Mucosa of descending colon (tissue), 3 donors: ENCODE results near the gene DNAJB7. TPM values are rescaled to one million over a fixed set of nuclear protein-coding genes. Genes with fewer than 3 reads are reported as not detected.

ENCODE experiments used
- ATAC-seq: fragments of 200-7000 bp; cut with Tn5 transposase; one replicate; pipeline ENCODE4 v1.9.1; 2020; ENCODE audit warnings: mild to moderate bottlenecking, moderate library complexity
- DNase-seq, 3 donors: peaks; one replicate each; pipeline ENCODE4 v3.0.0-alpha.2; 2020
- H3K36me3 ChIP-seq: fragments of 200-600 bp; one replicate; pipeline ENCODE4 v1.8.0; 2021; ENCODE audit warnings: low read depth, mild to moderate bottlenecking
- H3K4me1 ChIP-seq: fragments of 200-600 bp; one replicate; pipeline ENCODE4 v1.8.0; 2021; ENCODE audit warnings: low read depth, mild to moderate bottlenecking
- H3K4me3 ChIP-seq: fragments of 200-600 bp; one replicate; pipeline ENCODE4 v1.8.0; 2021; ENCODE audit warnings: mild to moderate bottlenecking
- H3K9me3 ChIP-seq: fragments of 200-600 bp; one replicate; pipeline ENCODE4 v1.8.0; 2021; ENCODE audit warnings: mild to moderate bottlenecking
- intact Hi-C, 2 donors: fragments of 100-400 bp; cut with DNase I in 1 of 2; cut with micrococcal nuclease in 1 of 2; formaldehyde crosslinking; loops; one replicate each; pipeline versions ENCODE4 v1.11.0 to v1.11.1; 2022; cut with DNase I, micrococcal nuclease
- total RNA-seq, 3 donors: library from RNA; stranded (reverse); fragmentation: NEBNext Ultra II Directional in 2 of 3; extraction: Animal tissue kit (Norgen Biotek cat#: 25700) in 2 of 3; gene quantifications; one replicate each; pipeline versions ENCODE4 v1.2.1 to v1.2.4, GENCODE V29; 2021 to 2023
- TF ChIP-seq, protein P1 (sequence below): fragments of 200-600 bp; IDR thresholded peaks from one replicate; pipeline ENCODE4 v1.8.0; 2022; ENCODE audit warnings: antibody characterized with exemption, mild to moderate bottlenecking
- donor health status: DM: no; HTN: no; CAD: no; lungs with moderate emphysema.
- donor health status: DM: no; HTN: no; CAD: no.
- donor health status: DM: no; HTN: yes; CAD: no.

DNAJB7 gene
- total RNA-seq, 3 donors from 2014 or later: 0.14 to 0.90 (median 0.25) TPM

DNA sequence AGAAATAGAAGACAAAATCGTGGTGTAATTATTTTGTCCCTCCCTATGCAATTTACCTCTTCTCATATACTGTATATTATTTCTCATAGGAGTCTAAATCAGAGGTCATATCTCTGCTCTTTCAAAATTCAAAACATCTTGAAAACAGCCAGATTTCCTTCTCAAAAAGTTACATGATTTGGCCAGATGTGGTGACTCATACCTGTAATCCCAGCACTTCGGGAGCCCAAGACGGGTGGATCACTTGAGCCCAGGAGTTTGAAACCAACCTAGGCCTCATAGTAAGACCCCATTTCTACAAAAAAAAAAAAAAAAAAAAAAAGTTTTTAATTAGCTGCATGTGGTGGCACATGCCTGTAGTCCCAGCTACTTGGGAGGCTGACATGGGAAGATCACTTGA is 29.0 kb upstream of the DNAJB7 start:
- no peak overlapping the region for H3K4me3 ChIP-seq
- H3K9me3 ChIP-seq: no peaks in the 10 kb centered on the region
- H3K36me3 ChIP-seq: no peaks in the 10 kb centered on the region
- intact Hi-C loops: no loop called here
- ATAC-seq: no peak
- no peaks in the 10 kb centered on the region for H3K4me1 ChIP-seq
- no peak for DNase-seq
- TF ChIP-seq, protein P1, sequence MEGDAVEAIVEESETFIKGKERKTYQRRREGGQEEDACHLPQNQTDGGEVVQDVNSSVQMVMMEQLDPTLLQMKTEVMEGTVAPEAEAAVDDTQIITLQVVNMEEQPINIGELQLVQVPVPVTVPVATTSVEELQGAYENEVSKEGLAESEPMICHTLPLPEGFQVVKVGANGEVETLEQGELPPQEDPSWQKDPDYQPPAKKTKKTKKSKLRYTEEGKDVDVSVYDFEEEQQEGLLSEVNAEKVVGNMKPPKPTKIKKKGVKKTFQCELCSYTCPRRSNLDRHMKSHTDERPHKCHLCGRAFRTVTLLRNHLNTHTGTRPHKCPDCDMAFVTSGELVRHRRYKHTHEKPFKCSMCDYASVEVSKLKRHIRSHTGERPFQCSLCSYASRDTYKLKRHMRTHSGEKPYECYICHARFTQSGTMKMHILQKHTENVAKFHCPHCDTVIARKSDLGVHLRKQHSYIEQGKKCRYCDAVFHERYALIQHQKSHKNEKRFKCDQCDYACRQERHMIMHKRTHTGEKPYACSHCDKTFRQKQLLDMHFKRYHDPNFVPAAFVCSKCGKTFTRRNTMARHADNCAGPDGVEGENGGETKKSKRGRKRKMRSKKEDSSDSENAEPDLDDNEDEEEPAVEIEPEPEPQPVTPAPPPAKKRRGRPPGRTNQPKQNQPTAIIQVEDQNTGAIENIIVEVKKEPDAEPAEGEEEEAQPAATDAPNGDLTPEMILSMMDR: no peak

GRCh38 chr22:40889116-40889515 is 27.2 kb upstream of the DNAJB7 start:
- DNase-seq: no peak
- Histone ChIP-seq H3K36me3 (no peaks in the 10 kb centered on the region), H3K4me1 (no peaks in the 10 kb centered on the region), H3K9me3 (no peaks in the 10 kb centered on the region), H3K4me3 (no peak overlapping the region)
- intact Hi-C loops: no loop called here
- ATAC-seq: no peak
- TF ChIP-seq, protein P1: no peak

DNA sequence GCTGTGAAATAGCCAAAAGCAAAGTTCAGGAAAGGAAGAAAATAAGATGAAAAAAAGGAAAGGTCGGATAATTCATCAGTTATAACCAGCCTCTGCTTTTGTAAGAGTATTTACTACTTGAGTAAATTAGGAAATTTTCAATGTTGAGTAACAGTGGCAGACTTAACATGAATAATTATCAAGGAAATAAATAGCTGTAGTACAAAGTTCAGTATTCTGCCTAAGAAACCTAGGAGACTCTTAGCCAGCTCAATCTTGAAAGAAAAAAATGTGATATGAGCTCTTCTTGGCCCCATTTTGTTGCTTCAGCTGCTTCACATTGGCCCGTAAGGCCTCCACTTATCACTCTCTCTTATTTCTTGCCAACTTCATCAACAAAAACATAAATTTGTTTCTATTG is 17.0 kb upstream of the DNAJB7 start:
- no peaks in the 10 kb centered on the region for H3K4me1 ChIP-seq
- H3K36me3 ChIP-seq: no peaks in the 10 kb centered on the region
- no peaks in the 10 kb centered on the region for H3K9me3 ChIP-seq
- TF ChIP-seq, protein P1: no peak
- ATAC-seq (no peak), DNase-seq (no peak)
- intact Hi-C loops: no loop called here
- no peak overlapping the region for H3K4me3 ChIP-seq

- H3K9me3 ChIP-seq: no peaks in the 10 kb centered on the region
- H3K36me3 ChIP-seq: no peaks in the 10 kb centered on the region
- intact Hi-C loops: no loop called here
- H3K4me3 ChIP-seq: no peak overlapping the region
- no peaks in the 10 kb centered on the region for H3K4me1 ChIP-seq
- DNase-seq (no peak), ATAC-seq (peak; percentile 90)
- TF ChIP-seq, protein P1: no peak
Observed at GRCh38 chr22:40877488-40877887, 15.6 kb upstream of the DNAJB7 start.

GRCh38 chr22:40876907-40877306 is 15.0 kb upstream of the DNAJB7 start:
- Histone ChIP-seq H3K4me1 (no peaks in the 10 kb centered on the region), H3K4me3 (no peak overlapping the region), H3K36me3 (no peaks in the 10 kb centered on the region), H3K9me3 (no peaks in the 10 kb centered on the region)
- intact Hi-C loops: no loop called here
- DNase-seq (no peak), ATAC-seq (peak; percentile 54)
- TF ChIP-seq, protein P1: no peak

- DNase-seq (no peak), ATAC-seq (no peak)
- Histone ChIP-seq H3K4me3 (no peak overlapping the region), H3K9me3 (no peaks in the 10 kb centered on the region), H3K4me1 (no peaks in the 10 kb centered on the region), H3K36me3 (no peaks in the 10 kb centered on the region)
- TF ChIP-seq, protein P1: no peak
- intact Hi-C loops: no loop called here
Observed at GRCh38 chr22:40875111-40875510, 13.2 kb upstream of the DNAJB7 start.
